Thyroid gland (tissue), 4 donors: ENCODE results near the gene UQCR11. TPM values are rescaled to one million over a fixed set of nuclear protein-coding genes. Genes with fewer than 3 reads are reported as not detected.

Experiments
- DNase-seq, 2 donors: peaks; one replicate each; pipeline ENCODE4 v3.0.0-alpha.2; 2019
- H3K27ac ChIP-seq, 3 donors: fragments of 200-600 bp; sonication (generic); 1 replicate in 2 of 3; 2 replicates in 1 of 3; pipeline ENCODE4 v1.5.1; 2016 to 2019; ENCODE audit warnings: mild to moderate bottlenecking in 1 of 3, moderate library complexity in 1 of 3
- H3K27me3 ChIP-seq: fragments of 200-600 bp; sonication (generic); one replicate; pipeline ENCODE4 v1.5.1; 2019
- H3K36me3 ChIP-seq, 2 donors: fragments of 200-600 bp; sonication (generic); one replicate each; pipeline ENCODE4 v1.5.1; 2016 to 2019
- H3K4me1 ChIP-seq, 2 donors: fragments of 200-600 bp; sonication (generic); one replicate each; pipeline ENCODE4 v1.5.1; 2017 to 2019
- H3K4me3 ChIP-seq, 3 donors: fragments of 200-600 bp; sonication (generic); replicated peaks in 1 of 3; 1 replicate in 2 of 3; 2 replicates in 1 of 3; pipeline ENCODE4 v1.5.1; 2016; ENCODE audit warnings: mild to moderate bottlenecking in 1 of 3
- H3K9me3 ChIP-seq: fragments of 200-600 bp; sonication (generic); one replicate; pipeline ENCODE4 v1.5.1; 2017
- POLR2A ChIP-seq, 2 donors: fragments of 450-650 bp; IDR thresholded peaks; one replicate each; pipeline ENCODE4 v1.6.1; 2017; ENCODE audit warnings: antibody characterized with exemption in 2 of 2, mild to moderate bottlenecking in 2 of 2, moderate library complexity in 1 of 2
- WGBS, 2 donors: methylation state at CpG; one replicate each; pipeline ENCODE4 v1.1.5; 2017; 5-methylcytosine and 5-hydroxymethylcytosine counted together
- intact Hi-C: fragments of 100-400 bp; cut with DNase I; formaldehyde crosslinking; loops from one replicate; pipeline ENCODE4 v1.15.1; 2023
- total RNA-seq, 4 donors: library from RNA; depleted of rRNA; stranded (reverse); fragments of >200 nt; gene quantifications; one replicate each; pipeline ENCODE4 v1.2.3, GENCODE V29; 2016
- TF ChIP-seq, protein P1 (sequence below), 6 experiments: fragments of 200-600 bp in 3 of 6; fragments of 450-650 bp in 3 of 6; sonication (generic) in 3 of 6; IDR thresholded peaks; one replicate each; pipeline ENCODE4 v1.5.1; 2016 to 2019; ENCODE audit warnings: antibody characterized with exemption in 6 of 6, mild to moderate bottlenecking in 2 of 6, inconsistent platforms in 1 of 6, moderate library complexity in 1 of 6

UQCR11 gene
- total RNA-seq, 4 donors from 2014 or later: 52.0 to 154 (median 61.9) TPM

DNA sequence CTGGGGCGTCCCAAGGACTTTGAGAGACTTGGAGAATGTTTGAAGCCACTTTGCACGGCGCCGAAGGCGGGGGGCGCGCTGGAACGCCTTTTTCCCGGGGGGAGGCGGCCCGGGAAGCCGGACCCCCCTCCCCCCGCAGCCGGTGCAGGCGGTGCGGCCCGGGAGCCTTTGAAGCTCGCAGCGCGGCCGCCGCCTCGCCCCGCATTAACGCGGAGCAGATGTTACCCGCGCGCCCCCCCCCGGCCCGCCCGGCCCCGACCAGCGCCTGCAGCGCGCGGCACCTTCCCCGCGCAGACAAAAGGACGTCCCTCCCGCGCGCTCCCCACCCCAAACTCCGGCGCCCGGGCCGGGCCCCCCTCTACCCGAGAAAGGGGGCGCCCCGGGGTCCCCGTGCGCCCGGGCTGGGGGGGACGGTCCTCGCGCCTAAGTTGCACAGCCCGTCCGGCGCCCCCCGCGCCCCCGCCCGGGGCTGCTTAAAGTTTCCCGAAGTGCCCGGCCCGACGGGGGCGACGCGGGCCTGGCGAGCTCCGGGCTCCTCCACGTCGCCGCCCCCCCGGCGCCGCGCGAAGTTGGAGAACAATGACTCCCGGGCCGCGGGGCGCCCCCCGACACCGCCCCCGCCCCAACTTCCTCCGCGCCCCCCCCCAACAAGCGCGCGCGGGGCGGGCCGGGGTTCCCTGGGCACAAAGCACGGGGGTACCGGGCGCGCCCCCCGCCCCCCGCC lies 46.5 kb upstream of the UQCR11 start:
- intact Hi-C loops: loop anchor here (2.0 kb wide), 1 partner anchor 45 kb away; no protein-coding TSS in a partner anchor
- peak overlapping the region in 2 of 3 donors; percentile 45 to 49 for H3K27ac ChIP-seq
- peak; percentile 49 to 55 for DNase-seq
- H3K4me1 ChIP-seq: peaks cover 30 to 37% of the 10 kb centered on the region in 2 donors
- no peak for TF ChIP-seq POLR2A (IDR thresholded peaks at IDR 0.05)
- TF ChIP-seq, protein P1, sequence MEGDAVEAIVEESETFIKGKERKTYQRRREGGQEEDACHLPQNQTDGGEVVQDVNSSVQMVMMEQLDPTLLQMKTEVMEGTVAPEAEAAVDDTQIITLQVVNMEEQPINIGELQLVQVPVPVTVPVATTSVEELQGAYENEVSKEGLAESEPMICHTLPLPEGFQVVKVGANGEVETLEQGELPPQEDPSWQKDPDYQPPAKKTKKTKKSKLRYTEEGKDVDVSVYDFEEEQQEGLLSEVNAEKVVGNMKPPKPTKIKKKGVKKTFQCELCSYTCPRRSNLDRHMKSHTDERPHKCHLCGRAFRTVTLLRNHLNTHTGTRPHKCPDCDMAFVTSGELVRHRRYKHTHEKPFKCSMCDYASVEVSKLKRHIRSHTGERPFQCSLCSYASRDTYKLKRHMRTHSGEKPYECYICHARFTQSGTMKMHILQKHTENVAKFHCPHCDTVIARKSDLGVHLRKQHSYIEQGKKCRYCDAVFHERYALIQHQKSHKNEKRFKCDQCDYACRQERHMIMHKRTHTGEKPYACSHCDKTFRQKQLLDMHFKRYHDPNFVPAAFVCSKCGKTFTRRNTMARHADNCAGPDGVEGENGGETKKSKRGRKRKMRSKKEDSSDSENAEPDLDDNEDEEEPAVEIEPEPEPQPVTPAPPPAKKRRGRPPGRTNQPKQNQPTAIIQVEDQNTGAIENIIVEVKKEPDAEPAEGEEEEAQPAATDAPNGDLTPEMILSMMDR (IDR thresholded peaks at IDR 0.05): no peak
- peak overlapping the region; percentile 39 to 92 (median 73) for H3K4me3 ChIP-seq
- no peaks in the 10 kb centered on the region for H3K27me3 ChIP-seq
- H3K9me3 ChIP-seq: no peaks in the 10 kb centered on the region
- 0 to 2% methylated on average over 1 to 12 of the region's 101 CpGs for WGBS, 2 donors
- H3K36me3 ChIP-seq: no peaks in the 10 kb centered on the region

DNA sequence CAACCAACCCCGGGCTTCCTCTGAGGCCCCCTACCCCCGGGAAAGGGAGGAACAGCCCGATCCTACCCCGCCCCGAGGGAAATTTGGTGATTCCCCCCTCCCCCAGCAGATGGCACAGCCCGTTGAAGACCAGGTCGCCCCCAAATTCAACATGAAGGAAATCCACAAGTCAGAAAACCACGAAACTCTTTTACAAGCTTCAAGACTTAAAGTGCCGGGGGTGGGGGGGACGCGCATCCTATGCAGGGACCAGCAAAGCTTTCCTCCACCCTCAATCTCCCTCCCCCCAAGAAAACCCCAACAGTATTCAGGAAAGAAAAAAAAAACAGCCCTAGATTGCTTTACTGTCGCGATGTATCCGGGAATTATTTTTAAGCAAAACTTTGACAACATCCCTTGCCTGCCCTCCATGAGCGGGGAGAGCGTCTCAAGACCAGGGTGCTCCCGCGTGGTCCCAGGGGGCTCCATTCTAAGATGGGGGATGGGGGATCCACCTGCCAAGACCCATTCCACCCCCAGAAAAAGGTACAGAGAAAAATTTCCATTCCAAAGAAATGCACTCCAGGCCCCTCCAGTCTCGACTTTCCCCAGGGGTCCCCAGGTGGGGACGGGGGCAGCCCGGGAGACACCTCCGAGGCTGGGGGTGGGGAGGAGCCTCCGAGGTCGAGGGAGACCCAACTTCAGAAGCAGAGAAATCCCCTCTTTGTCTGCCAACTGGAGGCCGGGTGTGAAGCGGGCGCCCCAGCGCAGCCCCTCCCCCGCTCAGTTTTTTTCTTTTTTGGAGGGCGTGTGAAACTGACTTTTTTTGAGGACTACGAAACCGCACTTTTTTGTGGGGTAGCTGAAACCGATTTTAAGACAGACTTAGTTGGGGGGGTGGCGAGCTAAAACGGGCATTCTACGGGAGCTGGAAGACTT lies 45.6 kb upstream of the UQCR11 start:
- no peaks in the 10 kb centered on the region for H3K27me3 ChIP-seq
- 5 to 10% methylated on average over 35 to 36 of the region's 36 CpGs for WGBS, 2 donors

GRCh38 chr19:1649706-1650649 lies 44.7 kb upstream of the UQCR11 start:
- H3K4me1 ChIP-seq: peaks cover 30 to 37% of the 10 kb centered on the region in 2 donors
- 89 to 90% methylated on average over 19 of the region's 20 CpGs for WGBS, 2 donors
- H3K9me3 ChIP-seq: no peaks in the 10 kb centered on the region
- H3K27ac ChIP-seq: peak overlapping the region in 1 of 3 donors; percentile 80
- TF ChIP-seq POLR2A (IDR thresholded peaks at IDR 0.05): no peak
- TF ChIP-seq, protein P1 (IDR thresholded peaks at IDR 0.05): no peak
- H3K36me3 ChIP-seq: no peaks in the 10 kb centered on the region
- no peak for DNase-seq
- H3K4me3 ChIP-seq: no peak overlapping the region
- intact Hi-C loops: loop anchor here (2.0 kb wide), 1 partner anchor 43 kb away; no protein-coding TSS in a partner anchor
- no peaks in the 10 kb centered on the region for H3K27me3 ChIP-seq

More for the DNA sequence above, 45.6 kb upstream of the UQCR11 start:
- no peaks in the 10 kb centered on the region for H3K9me3 ChIP-seq
- peaks cover 30 to 37% of the 10 kb centered on the region in 2 donors for H3K4me1 ChIP-seq
- intact Hi-C loops: loop anchor here (2.0 kb wide), 1 partner anchor 44 kb away; no protein-coding TSS in a partner anchor
- H3K36me3 ChIP-seq: no peaks in the 10 kb centered on the region
- H3K27ac ChIP-seq: peak overlapping the region in 2 of 3 donors; percentile 45 to 49
- TF ChIP-seq, protein P1 (IDR thresholded peaks at IDR 0.05): no peak
- no peak for TF ChIP-seq POLR2A (IDR thresholded peaks at IDR 0.05)
- DNase-seq: no peak
- H3K4me3 ChIP-seq: peak overlapping the region; percentile 39 to 92 (median 73)

- TF ChIP-seq, protein P1 (IDR thresholded peaks at IDR 0.05): no peak
- no peak for TF ChIP-seq POLR2A (IDR thresholded peaks at IDR 0.05)
- DNase-seq: peak; percentile 59 to 69
- Histone ChIP-seq H3K4me1 (peaks cover 30 to 37% of the 10 kb centered on the region in 2 donors), H3K27ac (peak overlapping the region; percentile 42 to 80 (median 49)), H3K4me3 (no peak overlapping the region), H3K36me3 (no peaks in the 10 kb centered on the region), H3K9me3 (no peaks in the 10 kb centered on the region), H3K27me3 (no peaks in the 10 kb centered on the region)
- 63 to 68% methylated on average over 13 to 22 of the region's 23 CpGs for WGBS, 2 donors
- intact Hi-C loops: no loop called here
Measured at GRCh38 chr19:1648920-1649541, 43.8 kb upstream of the UQCR11 start.
